ENCODE measurements around the gene CDC42BPA. TPM values are rescaled to one million over a fixed set of nuclear protein-coding genes. Genes with fewer than 3 reads are reported as not detected.

Gene CDC42BPA
- total and polyA plus RNA-seq, 9 of the 15 experiments (the other 6 are each of a cell fraction or from before 2014, with no cell fraction given) = 8.0 to 77.5 (median 52.1) TPM

DNA sequence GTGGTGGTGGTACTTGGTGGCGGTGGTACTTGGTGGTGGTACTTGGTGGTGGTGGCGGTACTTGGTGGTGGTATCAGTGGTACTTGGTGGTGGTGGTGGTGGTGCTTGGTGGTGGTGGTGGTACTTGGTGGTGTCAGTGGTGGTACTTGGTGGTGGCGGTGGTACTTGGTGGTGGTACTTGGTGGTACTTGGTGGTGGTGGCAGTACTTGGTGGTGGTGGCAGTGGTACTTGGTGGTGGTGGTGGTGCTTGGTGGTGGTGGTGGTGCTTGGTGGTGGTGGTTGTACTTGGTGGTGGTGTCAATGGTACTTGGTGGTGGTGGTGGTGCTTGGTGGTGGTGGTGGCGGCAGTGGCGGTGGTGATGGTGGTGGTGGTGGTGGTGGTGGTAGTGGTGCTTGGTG lies 358.0 kb downstream of the CDC42BPA start:
- Histone ChIP-seq H2AFZ (ENCODE audit: low read depth, low read length) (no peak overlapping the region), H4K20me1 (replicated peaks; ENCODE audit: control insufficient read depth, insufficient read depth, low read length) (no peaks in the 10 kb centered on the region), H3K27ac (ENCODE audit: extremely low read depth, low read depth, low read length) (no peak overlapping the region), H3K4me1 (replicated peaks in 1 of 2; ENCODE audit: control insufficient read depth in 2 of 2, insufficient read depth in 2 of 2, low read length in 2 of 2) (peaks cover 0 to 25% of the 10 kb centered on the region in 2 experiments; a peak in 3 of 5 replicates), H3K4me3 (no peak overlapping the region), H3K36me3 (ENCODE audit: control insufficient read depth, insufficient read depth, low read length) (peaks cover 3% of the 10 kb centered on the region; the same call in 1 of the 3 replicates), H3K9me3 (replicated peaks; ENCODE audit: control insufficient read depth, insufficient read depth, low read depth, low read length) (0 out of 2 replicates have a peak, but pooled peaks cover 4% of the 10 kb centered on the region), H3K4me2 (ENCODE audit: insufficient read depth, low read length) (no peak overlapping the region), H3K9ac (ENCODE audit: insufficient read depth in 1 of 2, low read depth in 2 of 2, low read length in 2 of 2) (no peak overlapping the region), H3K9me1 (ENCODE audit: control insufficient read depth, insufficient read depth, low read length) (no peaks in the 10 kb centered on the region), H3K27me3 (ENCODE audit: control insufficient read depth in 2 of 2, insufficient read depth in 2 of 2, low read length in 2 of 2) (no peaks in the 10 kb centered on the region), H3K79me2 (ENCODE audit: control insufficient read depth, insufficient read depth, low read length) (peaks cover 21% of the 10 kb centered on the region)
- DNase-seq (ENCODE audit: extremely low read depth in 1 of 4, low spot score in 3 of 4) = no peak
- ATAC-seq = no peak
- TF ChIP-seq ZKSCAN1 (IDR thresholded peaks at IDR 0.05; ENCODE audit: low read depth, low read length) = 0 out of 2 replicates have a peak, but pooled peaks have one; percentile 16
- no peak for TF ChIP-seq NFIX (CRISPR knock-in tag; IDR thresholded peaks at IDR 0.05; ENCODE audit: low read depth)
- no TSS peak for BruUV-seq (replicated peaks)
- in situ Hi-C loops (cut with MboI) = no loop called here
- ChIA-PET CTCF (ENCODE audit: low intra/inter-chr PET ratio) (no interaction called here), POLR2A (no interaction called here)
- intact Hi-C loops (cut with micrococcal nuclease) = no loop called here
- no peak for FAIRE-seq
- 70% methylated on average over 3 of the region's 5 CpGs for WGBS (ENCODE audit: insufficient coverage, low coverage, missing lambda C conversion rate)

DNA sequence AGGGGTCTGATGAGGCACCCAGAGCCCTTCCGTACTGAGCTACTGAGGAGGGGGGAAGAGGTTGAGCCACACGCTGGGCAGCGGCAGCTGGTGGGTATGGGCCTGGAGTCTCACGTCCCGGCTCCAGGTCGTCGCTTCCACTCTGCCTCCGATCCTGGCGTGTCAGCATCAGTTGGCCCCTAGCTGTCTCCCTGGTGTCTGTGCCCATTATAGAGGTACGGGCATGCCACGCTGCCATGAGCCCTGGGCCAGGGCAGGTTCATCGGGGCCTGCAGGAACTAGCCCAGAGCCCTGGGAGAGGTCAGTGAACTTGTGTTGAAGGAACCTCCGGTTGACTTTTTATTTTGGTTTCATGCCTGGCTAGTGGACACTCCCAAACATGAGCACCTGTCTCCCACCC lies 360.0 kb downstream of the CDC42BPA start:
- no peak for FAIRE-seq
- WGBS (ENCODE audit: insufficient coverage, low coverage, missing lambda C conversion rate) = 86% methylated on average over 13 of the region's 13 CpGs

More for the DNA sequence above, 360.0 kb downstream of the CDC42BPA start:
- Histone ChIP-seq H2AFZ (ENCODE audit: low read depth, low read length) (no peak overlapping the region), H3K36me3 (ENCODE audit: control insufficient read depth, insufficient read depth, low read length) (no peaks in the 10 kb centered on the region), H3K9me3 (replicated peaks; ENCODE audit: control insufficient read depth, insufficient read depth, low read depth, low read length) (0 out of 2 replicates have a peak, but pooled peaks cover 4% of the 10 kb centered on the region), H3K27ac (ENCODE audit: extremely low read depth, low read depth, low read length) (no peak overlapping the region), H3K4me3 (no peak overlapping the region), H3K4me2 (ENCODE audit: insufficient read depth, low read length) (no peak overlapping the region), H3K9ac (ENCODE audit: insufficient read depth in 1 of 2, low read depth in 2 of 2, low read length in 2 of 2) (no peak overlapping the region), H3K79me2 (ENCODE audit: control insufficient read depth, insufficient read depth, low read length) (peaks cover 24% of the 10 kb centered on the region), H3K9me1 (ENCODE audit: control insufficient read depth, insufficient read depth, low read length) (no peaks in the 10 kb centered on the region), H3K4me1 (replicated peaks in 1 of 2; ENCODE audit: control insufficient read depth in 2 of 2, insufficient read depth in 2 of 2, low read length in 2 of 2) (peaks cover 0 to 19% of the 10 kb centered on the region in 2 experiments; a peak in 3 of 5 replicates), H3K27me3 (ENCODE audit: control insufficient read depth in 2 of 2, insufficient read depth in 2 of 2, low read length in 2 of 2) (no peaks in the 10 kb centered on the region), H4K20me1 (replicated peaks; ENCODE audit: control insufficient read depth, insufficient read depth, low read length) (peaks cover 3% of the 10 kb centered on the region; the same call in 1 of the 2 replicates)
- in situ Hi-C loops (cut with MboI) = no loop called here
- intact Hi-C loops (cut with micrococcal nuclease) = no loop called here
- CTCF ChIA-PET (ENCODE audit: low intra/inter-chr PET ratio) = no interaction called here
- no peak for ATAC-seq
- no TSS peak for BruUV-seq (replicated peaks)
- no peak for DNase-seq (ENCODE audit: extremely low read depth in 1 of 4, low spot score in 3 of 4)
- POLR2A ChIA-PET = interaction anchor here (0.9 kb wide), 1 partner anchor 14 kb away, joined by 4 read pairs; no protein-coding TSS in a partner anchor
- TF ChIP-seq MYBL2 (IDR thresholded peaks at IDR 0.05; ENCODE audit: low read depth) (no peak), MYBL2 (CRISPR knock-in tag; IDR thresholded peaks at IDR 0.05; ENCODE audit: borderline replicate concordance) (no peak)
